Endothelial cell of umbilical vein (primary cell): Measurements from ENCODE around the gene TRNAU1AP.

Experiments used
- EZH2 ChIP-seq: IDR thresholded peaks from 2 replicates; pipeline ENCODE4 v1.6.1; 2012; ENCODE audit warnings: borderline replicate concordance, low read depth, mild to moderate bottlenecking, moderate library complexity, low read length, inconsistent platforms; ENCODE audit not compliant: severe bottlenecking
- POLR2A ChIP-seq: IDR thresholded peaks from 2 replicates; pipeline ENCODE4 v1.6.1; 2012; ENCODE audit warnings: low read depth, mild to moderate bottlenecking, control low read depth, low read length
- TF ChIP-seq, protein P1 (sequence below), 2 donors: IDR thresholded peaks; 1 replicate in 1 of 2; 2 replicates in 1 of 2; pipeline ENCODE4 v1.5.1; 2011; ENCODE audit warnings: low read length in 2 of 2, mild to moderate bottlenecking in 2 of 2, moderate library complexity in 2 of 2, control low read depth in 1 of 2, inconsistent platforms in 1 of 2, low read depth in 1 of 2; ENCODE audit not compliant: insufficient read depth in 1 of 2; ENCODE audit errors: extremely low read depth in 1 of 2

DNA sequence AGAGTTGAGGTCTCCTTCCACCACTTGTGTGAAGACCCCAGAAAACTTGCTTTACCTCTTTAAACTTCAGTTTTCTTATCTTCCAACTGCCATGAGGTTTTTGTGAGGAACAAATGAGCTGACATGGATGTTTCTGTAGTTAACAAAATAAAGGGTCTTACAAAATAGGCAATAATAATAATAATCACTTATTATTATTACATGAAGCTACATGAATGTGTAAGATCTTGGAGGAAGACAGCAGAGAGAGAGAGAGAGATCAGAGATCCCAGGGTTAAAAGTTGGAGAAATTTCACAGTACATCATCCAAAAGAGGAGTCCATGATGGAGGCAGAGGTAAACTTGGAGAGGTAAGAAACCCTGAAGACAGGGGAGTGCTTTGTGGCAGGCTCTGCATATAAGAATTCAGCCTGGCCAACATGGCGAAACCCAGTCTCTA is 36.3 kb upstream of the TRNAU1AP start:
- TF ChIP-seq, protein P1, sequence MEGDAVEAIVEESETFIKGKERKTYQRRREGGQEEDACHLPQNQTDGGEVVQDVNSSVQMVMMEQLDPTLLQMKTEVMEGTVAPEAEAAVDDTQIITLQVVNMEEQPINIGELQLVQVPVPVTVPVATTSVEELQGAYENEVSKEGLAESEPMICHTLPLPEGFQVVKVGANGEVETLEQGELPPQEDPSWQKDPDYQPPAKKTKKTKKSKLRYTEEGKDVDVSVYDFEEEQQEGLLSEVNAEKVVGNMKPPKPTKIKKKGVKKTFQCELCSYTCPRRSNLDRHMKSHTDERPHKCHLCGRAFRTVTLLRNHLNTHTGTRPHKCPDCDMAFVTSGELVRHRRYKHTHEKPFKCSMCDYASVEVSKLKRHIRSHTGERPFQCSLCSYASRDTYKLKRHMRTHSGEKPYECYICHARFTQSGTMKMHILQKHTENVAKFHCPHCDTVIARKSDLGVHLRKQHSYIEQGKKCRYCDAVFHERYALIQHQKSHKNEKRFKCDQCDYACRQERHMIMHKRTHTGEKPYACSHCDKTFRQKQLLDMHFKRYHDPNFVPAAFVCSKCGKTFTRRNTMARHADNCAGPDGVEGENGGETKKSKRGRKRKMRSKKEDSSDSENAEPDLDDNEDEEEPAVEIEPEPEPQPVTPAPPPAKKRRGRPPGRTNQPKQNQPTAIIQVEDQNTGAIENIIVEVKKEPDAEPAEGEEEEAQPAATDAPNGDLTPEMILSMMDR (IDR thresholded peaks at IDR 0.05; ENCODE audit: extremely low read depth in 1 of 2, insufficient read depth in 1 of 2, low read depth in 1 of 2, low read length in 2 of 2): no peak
- TF ChIP-seq POLR2A: no peak
- TF ChIP-seq EZH2: no peak
